Neural progenitor cell (in vitro differentiated cells): ENCODE data around the gene HEG1. TPM values are rescaled to one million over a fixed set of nuclear protein-coding genes. Genes with fewer than 3 reads are reported as not detected.

ENCODE experiments used
- DNase-seq: peaks from one replicate; pipeline ENCODE4 v3.0.0-alpha.2; 2016; ENCODE audit warnings: low spot score
- H2AFZ ChIP-seq: fragments of 200-600 bp; sonication (generic); replicated peaks from 2 replicates; pipeline ENCODE4 v1.6.1; 2016; ENCODE audit warnings: antibody characterized with exemption
- H3F3A ChIP-seq: fragments of 200-600 bp; sonication (generic); 2 replicates; pipeline ENCODE4 v1.6.1; 2016; ENCODE audit warnings: antibody characterized with exemption, low read depth
- H3K27ac ChIP-seq: fragments of 200-600 bp; sonication (generic); 2 replicates; pipeline ENCODE4 v1.5.1; 2016; ENCODE audit warnings: mild to moderate bottlenecking
- H3K27me3 ChIP-seq: fragments of 200-600 bp; sonication (generic); 2 replicates; pipeline ENCODE4 v1.6.1; 2016; ENCODE audit warnings: mild to moderate bottlenecking, moderate library complexity
- H3K36me3 ChIP-seq: fragments of 200-600 bp; sonication (generic); 2 replicates; pipeline ENCODE4 v1.5.1; 2016
- H3K4me1 ChIP-seq: fragments of 200-600 bp; sonication (generic); 2 replicates; pipeline ENCODE4 v1.6.1; 2016; ENCODE audit warnings: mixed run types
- H3K4me2 ChIP-seq: fragments of 200-600 bp; sonication (generic); 2 replicates; pipeline ENCODE4 v1.6.1; 2016
- H3K4me3 ChIP-seq: fragments of 200-600 bp; sonication (generic); 2 replicates; pipeline ENCODE4 v1.5.1; 2016
- H3K79me2 ChIP-seq: fragments of 200-600 bp; sonication (generic); 2 replicates; pipeline ENCODE4 v1.6.1; 2016; ENCODE audit warnings: low read depth
- H3K9ac ChIP-seq: fragments of 200-600 bp; sonication (generic); 2 replicates; pipeline ENCODE4 v1.6.1; 2016
- H3K9me3 ChIP-seq: fragments of 200-600 bp; sonication (generic); 2 replicates; pipeline ENCODE4 v1.5.1; 2016; ENCODE audit warnings: low read depth
- H4K20me1 ChIP-seq: fragments of 200-600 bp; sonication (generic); 2 replicates; pipeline ENCODE4 v1.6.1; 2016; ENCODE audit warnings: low read depth
- H3K27ac Mint-ChIP-seq: 3 replicates; pipeline ENCODE4 v1.8.0; 2021; ENCODE audit warnings: mixed read lengths
- H3K27me3 Mint-ChIP-seq: 2 replicates; pipeline ENCODE4 v1.8.0; 2022; ENCODE audit warnings: low read depth, mild to moderate bottlenecking, inconsistent platforms, moderate library complexity, mixed read lengths; ENCODE audit not compliant: insufficient read depth
- H3K36me3 Mint-ChIP-seq: 3 replicates; pipeline ENCODE4 v1.8.0; 2021; ENCODE audit warnings: mixed read lengths
- H3K4me1 Mint-ChIP-seq: 3 replicates; pipeline ENCODE4 v1.8.0; 2021; ENCODE audit warnings: mixed read lengths
- H3K4me3 Mint-ChIP-seq: 3 replicates; pipeline ENCODE4 v1.8.0; 2021; ENCODE audit warnings: mild to moderate bottlenecking, moderate library complexity, mixed read lengths
- H3K9me3 Mint-ChIP-seq: 3 replicates; pipeline ENCODE4 v1.8.0; 2020; ENCODE audit warnings: mixed read lengths
- EZH2 ChIP-seq: fragments of 200-600 bp; sonication (generic); IDR thresholded peaks from 2 replicates; pipeline ENCODE4 v1.6.1; 2017; ENCODE audit warnings: antibody characterized with exemption, mild to moderate bottlenecking, moderate library complexity
- EZH2phosphoT487 ChIP-seq: fragments of 200-600 bp; sonication (generic); IDR thresholded peaks from 2 replicates; pipeline ENCODE4 v1.6.1; 2017; ENCODE audit warnings: antibody characterized with exemption
- total RNA-seq: library from RNA; depleted of rRNA; stranded (reverse); fragments of >200 nt; gene quantifications from 2 replicates; pipeline ENCODE4 v1.2.3, GENCODE V29; 2015; ENCODE audit warnings: low replicate concordance
- TF ChIP-seq, protein P1 (sequence below): fragments of 200-600 bp; sonication (generic); IDR thresholded peaks from 2 replicates; pipeline ENCODE4 v1.5.1; 2017; ENCODE audit warnings: antibody characterized with exemption, mild to moderate bottlenecking

HEG1 gene
- total RNA-seq, 1 donor from 2014 or later: 11.4 TPM

DNA sequence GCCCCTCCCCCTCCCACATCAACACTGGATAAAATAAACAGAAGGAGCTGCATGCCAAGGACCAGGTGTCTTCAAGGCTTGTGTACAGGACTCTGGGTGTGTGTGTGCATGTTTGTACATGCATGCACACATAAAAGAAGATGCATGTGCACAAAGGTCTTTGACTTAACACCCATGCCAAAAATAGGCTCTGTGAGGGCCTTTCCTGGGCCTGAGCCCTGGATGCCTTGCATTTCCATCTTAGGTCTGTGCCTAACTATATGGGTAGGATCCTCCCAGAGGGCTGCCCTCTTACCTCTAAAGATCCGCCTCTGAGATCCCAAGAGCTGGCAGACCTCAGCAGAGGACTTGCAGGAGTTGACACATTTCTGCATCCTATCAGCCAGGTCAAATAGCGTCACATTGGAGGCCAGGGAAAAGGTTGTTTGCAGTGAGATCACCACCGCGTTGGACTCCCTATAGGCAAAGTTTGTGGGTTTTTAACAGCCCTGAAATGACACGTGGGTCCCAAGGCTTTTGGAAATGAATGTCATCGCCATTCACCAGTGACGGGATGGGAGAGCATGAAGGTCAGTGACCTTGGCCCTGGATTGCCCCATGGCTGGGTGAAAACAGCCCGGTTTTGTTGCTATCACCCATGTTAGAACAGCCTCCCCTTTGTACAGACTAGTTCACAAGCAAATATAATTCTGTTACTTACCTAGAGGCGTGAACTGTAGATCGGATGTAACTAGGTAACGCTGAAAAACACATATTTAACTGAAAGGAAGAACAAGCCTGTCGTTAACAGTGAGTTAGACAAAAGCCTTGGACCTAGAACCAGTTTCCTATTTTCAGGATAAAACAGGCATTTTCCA lies 54.0 kb downstream of the HEG1 start:
- H3K4me2 ChIP-seq: no peak overlapping the region
- H3K9me3 ChIP-seq: no peaks in the 10 kb centered on the region
- no peaks in the 10 kb centered on the region for H3K27me3 ChIP-seq
- H3F3A ChIP-seq: peaks cover 42% of the 10 kb centered on the region
- peaks cover 35% of the 10 kb centered on the region for H3K36me3 Mint-ChIP-seq
- H3K4me1 ChIP-seq: peaks cover 79% of the 10 kb centered on the region
- H3K27ac ChIP-seq: peak overlapping the region; percentile 50
- H3K9ac ChIP-seq: no peak overlapping the region
- peaks cover 2% of the 10 kb centered on the region for H3K27me3 Mint-ChIP-seq
- no peaks in the 10 kb centered on the region for H3K79me2 ChIP-seq
- peak overlapping the region; percentile 80 for H3K27ac Mint-ChIP-seq
- no peak for DNase-seq
- TF ChIP-seq, protein P1, sequence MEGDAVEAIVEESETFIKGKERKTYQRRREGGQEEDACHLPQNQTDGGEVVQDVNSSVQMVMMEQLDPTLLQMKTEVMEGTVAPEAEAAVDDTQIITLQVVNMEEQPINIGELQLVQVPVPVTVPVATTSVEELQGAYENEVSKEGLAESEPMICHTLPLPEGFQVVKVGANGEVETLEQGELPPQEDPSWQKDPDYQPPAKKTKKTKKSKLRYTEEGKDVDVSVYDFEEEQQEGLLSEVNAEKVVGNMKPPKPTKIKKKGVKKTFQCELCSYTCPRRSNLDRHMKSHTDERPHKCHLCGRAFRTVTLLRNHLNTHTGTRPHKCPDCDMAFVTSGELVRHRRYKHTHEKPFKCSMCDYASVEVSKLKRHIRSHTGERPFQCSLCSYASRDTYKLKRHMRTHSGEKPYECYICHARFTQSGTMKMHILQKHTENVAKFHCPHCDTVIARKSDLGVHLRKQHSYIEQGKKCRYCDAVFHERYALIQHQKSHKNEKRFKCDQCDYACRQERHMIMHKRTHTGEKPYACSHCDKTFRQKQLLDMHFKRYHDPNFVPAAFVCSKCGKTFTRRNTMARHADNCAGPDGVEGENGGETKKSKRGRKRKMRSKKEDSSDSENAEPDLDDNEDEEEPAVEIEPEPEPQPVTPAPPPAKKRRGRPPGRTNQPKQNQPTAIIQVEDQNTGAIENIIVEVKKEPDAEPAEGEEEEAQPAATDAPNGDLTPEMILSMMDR: no peak
- TF ChIP-seq EZH2 (no peak), EZH2phosphoT487 (no peak)
- H3K4me1 Mint-ChIP-seq: peaks cover 93% of the 10 kb centered on the region
- peaks cover 5% of the 10 kb centered on the region for H3K36me3 ChIP-seq
- no peak overlapping the region for H3K4me3 ChIP-seq
- no peaks in the 10 kb centered on the region for H3K9me3 Mint-ChIP-seq
- no peaks in the 10 kb centered on the region for H4K20me1 ChIP-seq
- no peak overlapping the region for H2AFZ ChIP-seq
- H3K4me3 Mint-ChIP-seq: peak overlapping the region; percentile 30

DNA sequence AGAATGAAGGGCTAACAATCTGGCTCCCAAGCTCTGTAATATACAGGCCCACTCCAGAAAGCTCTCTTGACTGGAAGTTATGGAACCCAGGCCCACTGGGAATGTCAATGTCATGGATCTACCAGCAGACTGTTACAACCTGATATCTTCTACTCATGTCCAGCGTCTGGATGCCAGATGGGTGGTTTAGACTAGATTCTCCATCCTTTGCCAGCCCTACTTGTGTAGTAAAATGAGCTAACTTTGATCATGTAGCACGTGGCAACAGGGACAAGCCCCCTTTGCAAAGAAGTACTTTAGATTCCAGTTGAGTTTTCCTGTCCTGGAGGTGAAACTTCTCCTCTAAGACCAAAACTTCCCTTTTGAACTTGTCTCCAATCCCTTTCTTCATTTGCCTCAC lies 55.1 kb downstream of the HEG1 start:
- Histone ChIP-seq H2AFZ (no peak overlapping the region), H3K4me3 (no peak overlapping the region), H3K27ac (no peak overlapping the region), H3K36me3 (peaks cover 10% of the 10 kb centered on the region), H3F3A (peaks cover 31% of the 10 kb centered on the region), H3K4me2 (no peak overlapping the region), H3K9me3 (no peaks in the 10 kb centered on the region), H3K9ac (no peak overlapping the region), H3K4me1 (peaks cover 71% of the 10 kb centered on the region), H3K79me2 (no peaks in the 10 kb centered on the region), H4K20me1 (no peaks in the 10 kb centered on the region), H3K27me3 (no peaks in the 10 kb centered on the region)
- Mint-ChIP-seq H3K27me3 (peaks cover 2% of the 10 kb centered on the region), H3K36me3 (peaks cover 33% of the 10 kb centered on the region), H3K4me3 (no peak overlapping the region), H3K4me1 (peaks cover 90% of the 10 kb centered on the region), H3K9me3 (no peaks in the 10 kb centered on the region), H3K27ac (no peak overlapping the region)
- no peak for DNase-seq
- TF ChIP-seq, protein P1: no peak
- TF ChIP-seq EZH2: no peak
- TF ChIP-seq EZH2phosphoT487: no peak

DNA sequence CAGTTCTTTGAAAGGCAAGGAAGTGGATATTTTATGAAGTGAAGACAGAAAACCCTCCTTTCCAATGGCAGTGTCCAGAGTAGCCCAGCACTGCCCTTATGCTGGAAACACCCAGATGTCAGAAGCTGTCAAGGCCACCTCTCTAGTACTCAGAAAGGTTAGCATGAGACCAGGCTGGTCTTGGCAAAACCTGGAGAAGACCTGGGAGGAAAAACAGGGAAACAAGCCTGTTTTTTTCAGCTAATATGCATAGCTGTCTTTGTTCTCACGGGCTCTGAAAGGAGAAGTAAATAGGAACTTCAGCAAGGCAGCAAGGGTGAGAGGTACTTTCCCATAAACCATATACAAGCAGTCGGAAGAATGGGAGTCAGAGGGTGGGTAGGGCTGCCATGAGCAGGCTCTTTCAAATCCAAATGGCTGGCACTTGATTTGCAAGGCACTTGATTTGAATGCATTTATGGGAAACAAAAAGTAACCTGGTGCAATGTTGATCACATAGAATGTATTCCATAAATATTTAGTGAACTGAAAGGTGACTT lies 55.8 kb downstream of the HEG1 start:
- H3K4me2 ChIP-seq: peak overlapping the region; percentile 27
- peaks cover 89% of the 10 kb centered on the region for H3K4me1 Mint-ChIP-seq
- no peak overlapping the region for H3K9ac ChIP-seq
- H3K27ac ChIP-seq: no peak overlapping the region
- H3K4me3 Mint-ChIP-seq: no peak overlapping the region
- no peaks in the 10 kb centered on the region for H3K27me3 ChIP-seq
- H3K9me3 Mint-ChIP-seq: no peaks in the 10 kb centered on the region
- no peaks in the 10 kb centered on the region for H4K20me1 ChIP-seq
- no peak overlapping the region for H3K4me3 ChIP-seq
- H3K36me3 ChIP-seq: peaks cover 10% of the 10 kb centered on the region
- no peaks in the 10 kb centered on the region for H3K9me3 ChIP-seq
- no peak overlapping the region for H3K27ac Mint-ChIP-seq
- no peak overlapping the region for H2AFZ ChIP-seq
- TF ChIP-seq, protein P1: no peak
- TF ChIP-seq EZH2phosphoT487: no peak
- TF ChIP-seq EZH2: no peak
- peaks cover 2% of the 10 kb centered on the region for H3K27me3 Mint-ChIP-seq
- peaks cover 66% of the 10 kb centered on the region for H3K4me1 ChIP-seq
- H3F3A ChIP-seq: peaks cover 30% of the 10 kb centered on the region
- peaks cover 30% of the 10 kb centered on the region for H3K36me3 Mint-ChIP-seq
- H3K79me2 ChIP-seq: no peaks in the 10 kb centered on the region
- no peak for DNase-seq
